ENCODE measurements around the gene HS2ST1. TPM values are rescaled to one million over a fixed set of nuclear protein-coding genes. Genes with fewer than 3 reads are reported as not detected.

The HS2ST1 gene
- polyA plus RNA-seq, 1 donor (not counting 4 experiments of a cell fraction or from before 2014, with no cell fraction given), result 18.7 TPM

DNA sequence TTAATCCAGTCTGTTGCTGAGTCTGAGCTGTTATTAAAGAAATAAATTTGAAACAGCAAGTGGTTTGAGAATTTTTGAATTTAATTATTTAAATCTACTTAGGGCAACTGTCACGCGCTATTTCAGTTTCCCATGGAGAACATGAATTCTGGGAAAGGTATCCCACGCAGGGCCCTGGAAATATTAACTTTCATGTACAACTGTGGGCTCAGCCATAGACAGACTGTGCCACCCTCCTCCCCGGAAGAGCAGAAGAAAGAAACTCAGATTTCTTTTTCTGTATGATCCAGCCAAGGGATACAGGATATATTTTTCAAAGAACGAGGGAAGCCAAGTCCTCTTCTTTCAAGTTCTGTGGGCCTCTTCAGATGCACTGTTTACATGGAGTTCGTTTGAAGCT, 241.7 kb downstream of the HS2ST1 start:
- FAIRE-seq (no peak), DNase-seq (ENCODE audit: low read depth, low spot score) (no peak)
- no peak overlapping the region for H3K27ac ChIP-seq (ENCODE audit: control insufficient read depth, insufficient read depth, low read length)
- H2AFZ ChIP-seq (ENCODE audit: control insufficient read depth, low read length), result no peak overlapping the region
- no peak overlapping the region for H3K4me2 ChIP-seq (ENCODE audit: control insufficient read depth, extremely low read depth, insufficient read depth, low read depth, low read length)
- no peaks in the 10 kb centered on the region for H3K9me3 ChIP-seq (ENCODE audit: control insufficient read depth, low read depth, low read length)
- H3K4me3 ChIP-seq (ENCODE audit: control insufficient read depth in 2 of 3, extremely low read depth in 1 of 3, insufficient read depth in 2 of 3, low read depth in 1 of 3, low read length in 3 of 3), result no peak overlapping the region
- TF ChIP-seq EZH2 (IDR thresholded peaks at IDR 0.05; ENCODE audit: low read length), result no peak
- TF ChIP-seq, protein P1, sequence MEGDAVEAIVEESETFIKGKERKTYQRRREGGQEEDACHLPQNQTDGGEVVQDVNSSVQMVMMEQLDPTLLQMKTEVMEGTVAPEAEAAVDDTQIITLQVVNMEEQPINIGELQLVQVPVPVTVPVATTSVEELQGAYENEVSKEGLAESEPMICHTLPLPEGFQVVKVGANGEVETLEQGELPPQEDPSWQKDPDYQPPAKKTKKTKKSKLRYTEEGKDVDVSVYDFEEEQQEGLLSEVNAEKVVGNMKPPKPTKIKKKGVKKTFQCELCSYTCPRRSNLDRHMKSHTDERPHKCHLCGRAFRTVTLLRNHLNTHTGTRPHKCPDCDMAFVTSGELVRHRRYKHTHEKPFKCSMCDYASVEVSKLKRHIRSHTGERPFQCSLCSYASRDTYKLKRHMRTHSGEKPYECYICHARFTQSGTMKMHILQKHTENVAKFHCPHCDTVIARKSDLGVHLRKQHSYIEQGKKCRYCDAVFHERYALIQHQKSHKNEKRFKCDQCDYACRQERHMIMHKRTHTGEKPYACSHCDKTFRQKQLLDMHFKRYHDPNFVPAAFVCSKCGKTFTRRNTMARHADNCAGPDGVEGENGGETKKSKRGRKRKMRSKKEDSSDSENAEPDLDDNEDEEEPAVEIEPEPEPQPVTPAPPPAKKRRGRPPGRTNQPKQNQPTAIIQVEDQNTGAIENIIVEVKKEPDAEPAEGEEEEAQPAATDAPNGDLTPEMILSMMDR (optimal IDR thresholded peaks at IDR 0.05 in 1 of 3, IDR thresholded peaks at IDR 0.05 in 1 of 3, conservative IDR thresholded peaks at IDR 0.05 in 1 of 3; ENCODE audit: extremely low read depth in 1 of 3, insufficient read depth in 2 of 3, low read length in 3 of 3), result no peak
- H3K79me2 ChIP-seq (ENCODE audit: control insufficient read depth, insufficient read depth, low read length), result no peaks in the 10 kb centered on the region
- H3K4me1 ChIP-seq (ENCODE audit: control insufficient read depth, extremely low read depth, insufficient read depth, low read length), result peaks cover 10% of the 10 kb centered on the region
- no peaks in the 10 kb centered on the region for H3K27me3 ChIP-seq (ENCODE audit: control insufficient read depth, extremely low read depth, insufficient read depth, low read length)
- H3K36me3 ChIP-seq (ENCODE audit: control insufficient read depth in 2 of 2, extremely low read depth in 1 of 2, insufficient read depth in 2 of 2, low read length in 2 of 2), result no peaks in the 10 kb centered on the region
- H4K20me1 ChIP-seq (ENCODE audit: control insufficient read depth, extremely low read depth, insufficient read depth, low read length), result no peaks in the 10 kb centered on the region
- no peak overlapping the region for H3K9ac ChIP-seq (ENCODE audit: control insufficient read depth, extremely low read depth, insufficient read depth, low read length)
- dilution Hi-C loops (cut with MboI; ENCODE audit: extremely low pct_ligation_motif_present, low sequenced_read_pairs), result no loop called here
- H3K9me1 ChIP-seq (ENCODE audit: control insufficient read depth, extremely low read depth, insufficient read depth, low read length), result no peaks in the 10 kb centered on the region

DNA sequence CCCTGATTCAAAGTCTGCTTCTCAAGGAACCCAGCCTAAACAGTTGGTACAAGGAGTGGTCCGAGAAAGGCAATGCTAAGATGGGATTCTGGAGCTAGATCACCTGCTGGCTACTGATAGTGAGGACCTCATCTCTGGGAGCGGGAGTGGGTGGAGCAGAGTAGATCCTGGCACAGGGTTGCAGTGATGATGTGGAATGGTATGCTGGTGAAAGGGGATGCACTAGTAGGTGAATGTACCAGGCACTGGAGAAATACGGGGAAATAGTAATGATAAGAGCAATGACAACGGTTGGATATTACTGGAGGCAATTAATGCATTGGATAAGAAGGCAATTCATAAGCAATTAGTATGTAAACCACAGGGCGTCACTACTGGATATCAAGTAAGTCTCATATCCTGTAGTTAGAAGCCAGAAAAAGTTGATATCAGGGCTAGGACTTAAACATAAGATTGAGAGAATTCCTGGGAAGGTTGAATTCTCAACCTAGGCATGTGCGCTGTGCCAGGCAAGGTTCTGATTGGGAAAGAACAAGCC, 245.0 kb downstream of the HS2ST1 start:
- Histone ChIP-seq H3K27ac (ENCODE audit: control insufficient read depth, insufficient read depth, low read length) (no peak overlapping the region), H4K20me1 (ENCODE audit: control insufficient read depth, extremely low read depth, insufficient read depth, low read length) (no peaks in the 10 kb centered on the region), H3K9me3 (ENCODE audit: control insufficient read depth, low read depth, low read length) (no peaks in the 10 kb centered on the region), H3K79me2 (ENCODE audit: control insufficient read depth, insufficient read depth, low read length) (no peaks in the 10 kb centered on the region), H3K27me3 (ENCODE audit: control insufficient read depth, extremely low read depth, insufficient read depth, low read length) (no peaks in the 10 kb centered on the region), H2AFZ (ENCODE audit: control insufficient read depth, low read length) (no peak overlapping the region), H3K9ac (ENCODE audit: control insufficient read depth, extremely low read depth, insufficient read depth, low read length) (no peak overlapping the region), H3K36me3 (ENCODE audit: control insufficient read depth in 2 of 2, extremely low read depth in 1 of 2, insufficient read depth in 2 of 2, low read length in 2 of 2) (no peaks in the 10 kb centered on the region), H3K9me1 (ENCODE audit: control insufficient read depth, extremely low read depth, insufficient read depth, low read length) (no peaks in the 10 kb centered on the region), H3K4me1 (ENCODE audit: control insufficient read depth, extremely low read depth, insufficient read depth, low read length) (no peaks in the 10 kb centered on the region), H3K4me2 (ENCODE audit: control insufficient read depth, extremely low read depth, insufficient read depth, low read depth, low read length) (no peak overlapping the region), H3K4me3 (ENCODE audit: control insufficient read depth in 2 of 3, extremely low read depth in 1 of 3, insufficient read depth in 2 of 3, low read depth in 1 of 3, low read length in 3 of 3) (no peak overlapping the region)
- no peak for DNase-seq (ENCODE audit: low read depth, low spot score)
- dilution Hi-C loops (cut with MboI; ENCODE audit: extremely low pct_ligation_motif_present, low sequenced_read_pairs), result no loop called here
- no peak for FAIRE-seq
- TF ChIP-seq, protein P1 (optimal IDR thresholded peaks at IDR 0.05 in 1 of 3, IDR thresholded peaks at IDR 0.05 in 1 of 3, conservative IDR thresholded peaks at IDR 0.05 in 1 of 3; ENCODE audit: extremely low read depth in 1 of 3, insufficient read depth in 2 of 3, low read length in 3 of 3), result no peak
- TF ChIP-seq EZH2 (IDR thresholded peaks at IDR 0.05; ENCODE audit: low read length), result no peak

Other genes with a start within 250 kb of the HS2ST1 start
- gene SH3GLB1, start 210.1 kb upstream of the HS2ST1 start, polyA plus RNA-seq, result 49.4 to 77.1 TPM (median 50.9 TPM) in 3 replicates
- 133 to 246 TPM (median 136 TPM) in 3 replicates for gene SELENOF, start 509 bp upstream of the HS2ST1 start, polyA plus RNA-seq

Data from keratinocyte (primary cell).